HUES6 (cell line): Measurements from ENCODE around the gene PHIP.

ENCODE experiments used
- H3K27ac ChIP-seq: 2 replicates; pipeline ENCODE4 v1.7.0; 2013; ENCODE audit warnings: low read depth, mild to moderate bottlenecking, low read length, inconsistent platforms
- H3K27me3 ChIP-seq: 2 replicates; pipeline ENCODE4 v1.6.1; 2013; ENCODE audit warnings: low read length; ENCODE audit not compliant: control insufficient read depth, insufficient read depth
- H3K36me3 ChIP-seq: 2 replicates; pipeline ENCODE4 v1.6.1; 2013; ENCODE audit warnings: low read length; ENCODE audit not compliant: control insufficient read depth, insufficient read depth
- H3K4me1 ChIP-seq: 2 replicates; pipeline ENCODE4 v1.6.1; 2013; ENCODE audit warnings: low read length; ENCODE audit not compliant: control insufficient read depth, insufficient read depth
- H3K4me3 ChIP-seq: 2 replicates; pipeline ENCODE4 v1.5.1; 2013; ENCODE audit warnings: low read depth, low read length
- H3K9ac ChIP-seq: one replicate; pipeline ENCODE4 v1.6.1; 2013; ENCODE audit warnings: mild to moderate bottlenecking, low read length
- H3K9me3 ChIP-seq: 2 replicates; pipeline ENCODE4 v1.6.1; 2013; ENCODE audit warnings: low read depth, low read length; ENCODE audit not compliant: control insufficient read depth, insufficient read depth

PHIP gene

GRCh38 chr6:78986161-78986560 lies 91.9 kb downstream of the PHIP start:
- no peaks in the 10 kb centered on the region for H3K4me1 ChIP-seq
- no peak overlapping the region for H3K4me3 ChIP-seq
- H3K9ac ChIP-seq: no peak overlapping the region
- peaks cover 93% of the 10 kb centered on the region for H3K36me3 ChIP-seq
- H3K9me3 ChIP-seq: no peaks in the 10 kb centered on the region
- H3K27me3 ChIP-seq: no peaks in the 10 kb centered on the region
- no peak overlapping the region for H3K27ac ChIP-seq

GRCh38 chr6:78984225-78984950 lies 93.7 kb downstream of the PHIP start:
- Histone ChIP-seq H3K9ac (no peak overlapping the region), H3K4me3 (no peak overlapping the region), H3K27ac (no peak overlapping the region), H3K4me1 (no peaks in the 10 kb centered on the region), H3K27me3 (no peaks in the 10 kb centered on the region), H3K9me3 (no peaks in the 10 kb centered on the region), H3K36me3 (peaks cover 93% of the 10 kb centered on the region)

- Histone ChIP-seq H3K36me3 (peaks cover 91% of the 10 kb centered on the region), H3K27ac (no peak overlapping the region), H3K4me3 (no peak overlapping the region), H3K4me1 (no peaks in the 10 kb centered on the region), H3K9me3 (no peaks in the 10 kb centered on the region), H3K27me3 (no peaks in the 10 kb centered on the region), H3K9ac (no peak overlapping the region)
Measured at GRCh38 chr6:78967191-78967590, 110.9 kb downstream of the PHIP start.

- Histone ChIP-seq H3K27me3 (no peaks in the 10 kb centered on the region), H3K36me3 (peaks cover 98% of the 10 kb centered on the region), H3K4me3 (no peak overlapping the region), H3K4me1 (no peaks in the 10 kb centered on the region), H3K9me3 (no peaks in the 10 kb centered on the region), H3K27ac (no peak overlapping the region), H3K9ac (no peak overlapping the region)
Measured at GRCh38 chr6:78966542-78966941, 111.5 kb downstream of the PHIP start.

GRCh38 chr6:78962448-78962847 lies 115.6 kb downstream of the PHIP start:
- peaks cover 98% of the 10 kb centered on the region for H3K36me3 ChIP-seq

GRCh38 chr6:78954740-78955139 lies 123.3 kb downstream of the PHIP start:
- Histone ChIP-seq H3K36me3 (peaks cover 93% of the 10 kb centered on the region), H3K27me3 (no peaks in the 10 kb centered on the region), H3K4me1 (peaks cover 18% of the 10 kb centered on the region; the same call in 1 of the 2 replicates), H3K9ac (no peak overlapping the region), H3K27ac (no peak overlapping the region), H3K9me3 (peaks cover 2% of the 10 kb centered on the region; the same call in 1 of the 2 replicates), H3K4me3 (no peak overlapping the region)

More at GRCh38 chr6:78962448-78962847, 115.6 kb downstream of the PHIP start:
- Histone ChIP-seq H3K27me3 (no peaks in the 10 kb centered on the region), H3K9me3 (no peaks in the 10 kb centered on the region), H3K4me1 (peaks cover 5% of the 10 kb centered on the region; the same call in 1 of the 2 replicates), H3K4me3 (no peak overlapping the region), H3K27ac (no peak overlapping the region), H3K9ac (no peak overlapping the region)

- Histone ChIP-seq H3K4me1 (peaks cover 18% of the 10 kb centered on the region; the same call in 1 of the 2 replicates), H3K36me3 (peaks cover 93% of the 10 kb centered on the region), H3K27me3 (no peaks in the 10 kb centered on the region), H3K27ac (no peak overlapping the region), H3K9ac (no peak overlapping the region), H3K4me3 (no peak overlapping the region), H3K9me3 (peaks cover 8% of the 10 kb centered on the region)
Measured at GRCh38 chr6:78953798-78954197, 124.3 kb downstream of the PHIP start.

GRCh38 chr6:78952362-78952761 lies 125.7 kb downstream of the PHIP start:
- H3K9me3 ChIP-seq: peaks cover 11% of the 10 kb centered on the region
- peaks cover 94% of the 10 kb centered on the region for H3K36me3 ChIP-seq

GRCh38 chr6:78948785-78949184 lies 129.3 kb downstream of the PHIP start:
- Histone ChIP-seq H3K36me3 (peaks cover 98% of the 10 kb centered on the region), H3K27ac (no peak overlapping the region), H3K4me1 (no peaks in the 10 kb centered on the region), H3K4me3 (no peak overlapping the region), H3K27me3 (no peaks in the 10 kb centered on the region), H3K9me3 (peaks cover 11% of the 10 kb centered on the region), H3K9ac (no peak overlapping the region)

More at GRCh38 chr6:78952362-78952761, 125.7 kb downstream of the PHIP start:
- H3K4me1 ChIP-seq: peaks cover 13% of the 10 kb centered on the region; the same call in 1 of the 2 replicates
- H3K9ac ChIP-seq: no peak overlapping the region
- no peak overlapping the region for H3K27ac ChIP-seq
- no peak overlapping the region for H3K4me3 ChIP-seq
- no peaks in the 10 kb centered on the region for H3K27me3 ChIP-seq

- peaks cover 97% of the 10 kb centered on the region for H3K36me3 ChIP-seq
- H3K27me3 ChIP-seq: no peaks in the 10 kb centered on the region
- H3K4me3 ChIP-seq: no peak overlapping the region
- no peaks in the 10 kb centered on the region for H3K4me1 ChIP-seq
- peaks cover 11% of the 10 kb centered on the region for H3K9me3 ChIP-seq
- no peak overlapping the region for H3K27ac ChIP-seq
- no peak overlapping the region for H3K9ac ChIP-seq
Measured at GRCh38 chr6:78947962-78948361, 130.1 kb downstream of the PHIP start.

- H3K27me3 ChIP-seq: no peaks in the 10 kb centered on the region
- H3K36me3 ChIP-seq: peaks cover 95% of the 10 kb centered on the region
- H3K9me3 ChIP-seq: peaks cover 11% of the 10 kb centered on the region
- no peaks in the 10 kb centered on the region for H3K4me1 ChIP-seq
- H3K9ac ChIP-seq: no peak overlapping the region
- H3K27ac ChIP-seq: no peak overlapping the region
- no peak overlapping the region for H3K4me3 ChIP-seq
Measured at GRCh38 chr6:78947529-78947928, 130.5 kb downstream of the PHIP start.
